Measurements from ENCODE around the gene HMGCS2. TPM values are rescaled to one million over a fixed set of nuclear protein-coding genes. Genes with fewer than 3 reads are reported as not detected.

HMGCS2 gene
- total and polyA plus RNA-seq, 9 of the 15 experiments (the other 6 are each of a cell fraction or from before 2014, with no cell fraction given) = 0.13 TPM; not detected in 8

DNA sequence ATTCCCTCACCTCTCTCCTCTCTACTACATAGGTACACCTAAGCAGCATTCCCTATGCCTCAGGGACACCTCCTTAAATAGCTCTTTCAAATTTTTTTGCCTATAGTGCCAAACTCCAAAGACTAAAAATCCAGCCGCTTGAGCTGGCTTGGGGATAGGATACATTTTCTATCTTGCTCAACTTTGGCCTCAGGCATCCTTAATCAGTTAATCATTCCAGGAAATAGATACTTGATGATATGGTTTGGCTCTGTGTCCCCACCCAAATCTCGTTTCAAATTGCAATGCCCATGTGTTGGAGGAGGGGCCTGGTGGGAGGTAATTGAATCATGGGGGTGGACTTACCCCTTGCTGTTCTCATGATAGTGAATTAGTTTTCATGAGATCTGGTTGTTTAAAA lies 68.4 kb downstream of the HMGCS2 start:
- H3K79me2 ChIP-seq (ENCODE audit: control insufficient read depth, insufficient read depth, low read length) = no peaks in the 10 kb centered on the region
- in situ Hi-C loops (cut with MboI) (no loop called here), intact Hi-C loops (cut with micrococcal nuclease) (no loop called here)
- 0% methylated on average over 2 of the region's 2 CpGs for WGBS (ENCODE audit: insufficient coverage, low coverage, missing lambda C conversion rate)
- no peak overlapping the region for H3K4me3 ChIP-seq
- no peaks in the 10 kb centered on the region for H3K36me3 ChIP-seq (ENCODE audit: control insufficient read depth, insufficient read depth, low read length)
- H3K9ac ChIP-seq (ENCODE audit: insufficient read depth in 1 of 2, low read depth in 2 of 2, low read length in 2 of 2) = no peak overlapping the region
- FAIRE-seq = no peak
- H3K9me3 ChIP-seq (replicated peaks; ENCODE audit: control insufficient read depth, insufficient read depth, low read depth, low read length) = peaks cover 2% of the 10 kb centered on the region; the same call in 1 of the 2 replicates
- H3K4me1 ChIP-seq (replicated peaks in 1 of 2; ENCODE audit: control insufficient read depth in 2 of 2, insufficient read depth in 2 of 2, low read length in 2 of 2) = no peaks in the 10 kb centered on the region
- no peak for ATAC-seq
- no peak for TF ChIP-seq MIER1 (IDR thresholded peaks at IDR 0.05; ENCODE audit: low read depth)
- TF ChIP-seq RBFOX2 (IDR thresholded peaks at IDR 0.05; ENCODE audit: low read depth, low read length) = no peak
- no peak for TF ChIP-seq SMAD3 (CRISPR knock-in tag; conservative IDR thresholded peaks at IDR 0.05)
- no peak for TF ChIP-seq FOSL1 (tag; conservative IDR thresholded peaks at IDR 0.05)
- no peak for TF ChIP-seq CEBPB (tag; IDR thresholded peaks at IDR 0.05)
- no peak for TF ChIP-seq FUS (optimal IDR thresholded peaks at IDR 0.05; ENCODE audit: low read depth, low read length)
- no peak for TF ChIP-seq YY1 (IDR thresholded peaks at IDR 0.05; ENCODE audit: borderline replicate concordance in 1 of 3, control insufficient read depth in 1 of 3, extremely low read depth in 1 of 3, insufficient read depth in 3 of 3, insufficient read length in 1 of 3, insufficient replicate concordance in 2 of 3, low read depth in 1 of 3, low read length in 2 of 3)
- TF ChIP-seq, protein P1, sequence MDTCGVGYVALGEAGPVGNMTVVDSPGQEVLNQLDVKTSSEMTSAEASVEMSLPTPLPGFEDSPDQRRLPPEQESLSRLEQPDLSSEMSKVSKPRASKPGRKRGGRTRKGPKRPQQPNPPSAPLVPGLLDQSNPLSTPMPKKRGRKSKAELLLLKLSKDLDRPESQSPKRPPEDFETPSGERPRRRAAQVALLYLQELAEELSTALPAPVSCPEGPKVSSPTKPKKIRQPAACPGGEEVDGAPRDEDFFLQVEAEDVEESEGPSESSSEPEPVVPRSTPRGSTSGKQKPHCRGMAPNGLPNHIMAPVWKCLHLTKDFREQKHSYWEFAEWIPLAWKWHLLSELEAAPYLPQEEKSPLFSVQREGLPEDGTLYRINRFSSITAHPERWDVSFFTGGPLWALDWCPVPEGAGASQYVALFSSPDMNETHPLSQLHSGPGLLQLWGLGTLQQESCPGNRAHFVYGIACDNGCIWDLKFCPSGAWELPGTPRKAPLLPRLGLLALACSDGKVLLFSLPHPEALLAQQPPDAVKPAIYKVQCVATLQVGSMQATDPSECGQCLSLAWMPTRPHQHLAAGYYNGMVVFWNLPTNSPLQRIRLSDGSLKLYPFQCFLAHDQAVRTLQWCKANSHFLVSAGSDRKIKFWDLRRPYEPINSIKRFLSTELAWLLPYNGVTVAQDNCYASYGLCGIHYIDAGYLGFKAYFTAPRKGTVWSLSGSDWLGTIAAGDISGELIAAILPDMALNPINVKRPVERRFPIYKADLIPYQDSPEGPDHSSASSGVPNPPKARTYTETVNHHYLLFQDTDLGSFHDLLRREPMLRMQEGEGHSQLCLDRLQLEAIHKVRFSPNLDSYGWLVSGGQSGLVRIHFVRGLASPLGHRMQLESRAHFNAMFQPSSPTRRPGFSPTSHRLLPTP (IDR thresholded peaks at IDR 0.05; ENCODE audit: borderline replicate concordance, extremely low read depth, insufficient read length) = no peak
- no peak for TF ChIP-seq ZNF79 (CRISPR knock-in tag; IDR thresholded peaks at IDR 0.05; ENCODE audit: low read depth)
- POLR2A ChIA-PET = no interaction called here
- no peaks in the 10 kb centered on the region for H4K20me1 ChIP-seq (replicated peaks; ENCODE audit: control insufficient read depth, insufficient read depth, low read length)
- H3K27me3 ChIP-seq (ENCODE audit: control insufficient read depth in 2 of 2, insufficient read depth in 2 of 2, low read length in 2 of 2) = peaks cover 2 to 10% of the 10 kb centered on the region in 2 experiments; a peak in 3 of 5 replicates
- DNase-seq (ENCODE audit: extremely low read depth in 1 of 4, low spot score in 3 of 4) = no peak
- CTCF ChIA-PET (ENCODE audit: low intra/inter-chr PET ratio) = no interaction called here
- H3K9me1 ChIP-seq (ENCODE audit: control insufficient read depth, insufficient read depth, low read length) = no peaks in the 10 kb centered on the region
- no peak overlapping the region for H3K4me2 ChIP-seq (ENCODE audit: insufficient read depth, low read length)
- no peak overlapping the region for H3K27ac ChIP-seq (ENCODE audit: extremely low read depth, low read depth, low read length)
- no peak overlapping the region for H2AFZ ChIP-seq (ENCODE audit: low read depth, low read length)
- no TSS peak for BruUV-seq (replicated peaks)

Other genes with a start within 250 kb of the HMGCS2 start
- gene ZNF697, start 120.6 kb downstream of the HMGCS2 start, total RNA-seq (2014; rRNA removed) = 9.9 and 10.9 TPM in 2 replicates
- gene ZNF697, start 120.6 kb downstream of the HMGCS2 start, total RNA-seq (2014; rRNA removed; fragmentation: Illumina TruSeq; extraction: Trizol) = 9.0 and 12.4 TPM in 2 replicates
- gene ZNF697, start 120.6 kb downstream of the HMGCS2 start, total RNA-seq (2015; rRNA removed; fragmentation: Illumina TruSeq; extraction: Trizol) = 4.3 and 4.5 TPM in 2 replicates
- gene ZNF697, start 120.6 kb downstream of the HMGCS2 start, total RNA-seq (2021) = 10.6 and 13.6 TPM in 2 replicates
- 3.0 and 5.2 TPM in 2 replicates for gene ZNF697, start 120.6 kb downstream of the HMGCS2 start, polyA plus RNA-seq (2011; rRNA removed)
- gene ZNF697, start 120.6 kb downstream of the HMGCS2 start, polyA plus RNA-seq (2014; fragmentation: Illumina TruSeq; extraction: Trizol) = 8.3 and 9.1 TPM in 2 replicates
- gene ZNF697, start 120.6 kb downstream of the HMGCS2 start, polyA plus RNA-seq (2014; fragmentation: Nextera tagmentation; extraction: Ambion mirVana) = 1 to 10 TPM; 2.1 TPM
- gene ZNF697, start 120.6 kb downstream of the HMGCS2 start, polyA plus RNA-seq (2014; rRNA removed) = 6.7 and 8.8 TPM in 2 replicates
- 59.3 and 65.5 TPM in 2 replicates for gene PHGDH, start 57.0 kb downstream of the HMGCS2 start, total RNA-seq (2014; rRNA removed)
- gene PHGDH, start 57.0 kb downstream of the HMGCS2 start, total RNA-seq (2014; rRNA removed; fragmentation: Illumina TruSeq; extraction: Trizol) = 36.2 and 36.8 TPM in 2 replicates
- gene PHGDH, start 57.0 kb downstream of the HMGCS2 start, total RNA-seq (2015; rRNA removed; fragmentation: Illumina TruSeq; extraction: Trizol) = 12.1 and 12.9 TPM in 2 replicates
- 61.6 and 78.8 TPM in 2 replicates for gene PHGDH, start 57.0 kb downstream of the HMGCS2 start, total RNA-seq (2021)
- 6.7 and 25.1 TPM in 2 replicates for gene PHGDH, start 57.0 kb downstream of the HMGCS2 start, polyA plus RNA-seq (2011; rRNA removed)
- gene PHGDH, start 57.0 kb downstream of the HMGCS2 start, polyA plus RNA-seq (2014; fragmentation: Illumina TruSeq; extraction: Trizol) = 57.9 and 63.6 TPM in 2 replicates
- gene PHGDH, start 57.0 kb downstream of the HMGCS2 start, polyA plus RNA-seq (2014; fragmentation: Nextera tagmentation; extraction: Ambion mirVana) = 10 to 100 TPM in 1 of 2 experiments, 1 to 10 TPM in 1; 8.6 to 14.7 TPM
- gene PHGDH, start 57.0 kb downstream of the HMGCS2 start, polyA plus RNA-seq (2014; rRNA removed) = 71.5 and 84.2 TPM in 2 replicates
- not detected in 2 replicates for gene REG4, start 42.6 kb upstream of the HMGCS2 start, total RNA-seq (2014; rRNA removed)
- not detected in 2 replicates for gene REG4, start 42.6 kb upstream of the HMGCS2 start, total RNA-seq (2014; rRNA removed; fragmentation: Illumina TruSeq; extraction: Trizol)
- not detected in 2 replicates for gene REG4, start 42.6 kb upstream of the HMGCS2 start, total RNA-seq (2015; rRNA removed; fragmentation: Illumina TruSeq; extraction: Trizol)
- gene REG4, start 42.6 kb upstream of the HMGCS2 start, total RNA-seq (2021) = not detected in 2 replicates
- gene REG4, start 42.6 kb upstream of the HMGCS2 start, polyA plus RNA-seq (2011; rRNA removed) = not detected in 2 replicates
- gene REG4, start 42.6 kb upstream of the HMGCS2 start, polyA plus RNA-seq (2014; fragmentation: Illumina TruSeq; extraction: Trizol) = not detected in 2 replicates
- gene REG4, start 42.6 kb upstream of the HMGCS2 start, polyA plus RNA-seq (2014; fragmentation: Nextera tagmentation; extraction: Ambion mirVana) = not detected
- gene REG4, start 42.6 kb upstream of the HMGCS2 start, polyA plus RNA-seq (2014; rRNA removed) = not detected in 2 replicates
- gene ADAM30, start 127.6 kb upstream of the HMGCS2 start, total RNA-seq (2014; rRNA removed) = not detected in 2 replicates
- gene ADAM30, start 127.6 kb upstream of the HMGCS2 start, total RNA-seq (2014; rRNA removed; fragmentation: Illumina TruSeq; extraction: Trizol) = not detected in 2 replicates
- gene ADAM30, start 127.6 kb upstream of the HMGCS2 start, total RNA-seq (2015; rRNA removed; fragmentation: Illumina TruSeq; extraction: Trizol) = not detected in 2 replicates
- gene ADAM30, start 127.6 kb upstream of the HMGCS2 start, total RNA-seq (2021) = not detected in 2 replicates
- gene ADAM30, start 127.6 kb upstream of the HMGCS2 start, polyA plus RNA-seq (2011; rRNA removed) = not detected in 2 replicates
- not detected in 2 replicates for gene ADAM30, start 127.6 kb upstream of the HMGCS2 start, polyA plus RNA-seq (2014; fragmentation: Illumina TruSeq; extraction: Trizol)
- gene ADAM30, start 127.6 kb upstream of the HMGCS2 start, polyA plus RNA-seq (2014; fragmentation: Nextera tagmentation; extraction: Ambion mirVana) = not detected
- gene ADAM30, start 127.6 kb upstream of the HMGCS2 start, polyA plus RNA-seq (2014; rRNA removed) = not detected in 2 replicates

Measured in K562 (cell line).